ENCODE measurements around the gene VPS33B. TPM values are rescaled to one million over a fixed set of nuclear protein-coding genes. Genes with fewer than 3 reads are reported as not detected.

VPS33B gene
- total RNA-seq, 1 donor from 2014 or later: 14.3 TPM

DNA sequence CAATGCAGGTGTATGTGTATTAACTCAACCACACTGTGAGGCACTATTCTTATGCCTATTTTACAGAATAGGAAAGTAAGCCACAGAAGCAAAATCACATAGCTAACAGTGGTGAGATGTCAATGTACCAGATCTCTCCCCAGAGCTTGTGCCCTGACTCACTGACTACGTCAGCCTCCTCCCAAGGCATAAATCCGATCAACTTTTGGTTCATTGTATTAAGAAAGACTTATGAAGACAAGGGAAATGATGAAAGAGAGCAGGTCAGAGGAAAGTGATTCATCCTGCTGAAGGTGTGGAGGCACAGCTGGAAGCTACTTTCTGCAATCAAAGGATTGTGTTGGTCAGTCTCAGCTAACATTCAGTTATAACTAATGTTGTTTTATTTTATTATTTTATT, 44.6 kb upstream of the VPS33B start:
- DNase-seq: no peak
- Histone ChIP-seq H3K27ac (no peak overlapping the region), H3K27me3 (peaks cover 31% of the 10 kb centered on the region), H3K9me3 (no peaks in the 10 kb centered on the region), H3K36me3 (no peaks in the 10 kb centered on the region), H3K4me1 (no peaks in the 10 kb centered on the region), H3K4me3 (no peak overlapping the region)
- TF ChIP-seq, protein P1, sequence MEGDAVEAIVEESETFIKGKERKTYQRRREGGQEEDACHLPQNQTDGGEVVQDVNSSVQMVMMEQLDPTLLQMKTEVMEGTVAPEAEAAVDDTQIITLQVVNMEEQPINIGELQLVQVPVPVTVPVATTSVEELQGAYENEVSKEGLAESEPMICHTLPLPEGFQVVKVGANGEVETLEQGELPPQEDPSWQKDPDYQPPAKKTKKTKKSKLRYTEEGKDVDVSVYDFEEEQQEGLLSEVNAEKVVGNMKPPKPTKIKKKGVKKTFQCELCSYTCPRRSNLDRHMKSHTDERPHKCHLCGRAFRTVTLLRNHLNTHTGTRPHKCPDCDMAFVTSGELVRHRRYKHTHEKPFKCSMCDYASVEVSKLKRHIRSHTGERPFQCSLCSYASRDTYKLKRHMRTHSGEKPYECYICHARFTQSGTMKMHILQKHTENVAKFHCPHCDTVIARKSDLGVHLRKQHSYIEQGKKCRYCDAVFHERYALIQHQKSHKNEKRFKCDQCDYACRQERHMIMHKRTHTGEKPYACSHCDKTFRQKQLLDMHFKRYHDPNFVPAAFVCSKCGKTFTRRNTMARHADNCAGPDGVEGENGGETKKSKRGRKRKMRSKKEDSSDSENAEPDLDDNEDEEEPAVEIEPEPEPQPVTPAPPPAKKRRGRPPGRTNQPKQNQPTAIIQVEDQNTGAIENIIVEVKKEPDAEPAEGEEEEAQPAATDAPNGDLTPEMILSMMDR (IDR thresholded peaks at IDR 0.05): no peak
- intact Hi-C loops (cut with DNase I): loop anchor here (10.0 kb wide), 1 partner anchor 158 kb away; no protein-coding TSS in a partner anchor
- ATAC-seq: no peak

DNA sequence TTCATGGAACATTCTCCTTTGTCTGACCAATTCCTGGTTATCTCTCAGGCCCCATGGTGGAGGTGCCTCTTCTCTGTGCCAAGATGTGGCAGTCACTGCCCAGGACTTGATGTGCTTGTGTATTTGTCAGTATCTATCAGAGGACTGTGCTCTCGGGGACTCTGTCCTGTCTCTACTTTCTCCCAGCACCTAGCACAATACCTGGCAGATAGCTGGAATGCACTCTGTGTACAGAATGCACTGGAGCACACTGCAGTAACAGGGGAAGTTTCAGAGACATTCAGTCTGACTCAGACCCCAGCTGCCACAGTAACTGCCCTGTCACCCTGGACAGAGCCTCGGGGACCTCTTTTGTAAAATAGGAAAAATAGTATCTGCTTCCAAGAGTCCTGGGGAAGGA, 43.1 kb upstream of the VPS33B start:
- intact Hi-C loops (cut with DNase I): loop anchor here (10.0 kb wide), 1 partner anchor 159 kb away; no protein-coding TSS in a partner anchor

DNA sequence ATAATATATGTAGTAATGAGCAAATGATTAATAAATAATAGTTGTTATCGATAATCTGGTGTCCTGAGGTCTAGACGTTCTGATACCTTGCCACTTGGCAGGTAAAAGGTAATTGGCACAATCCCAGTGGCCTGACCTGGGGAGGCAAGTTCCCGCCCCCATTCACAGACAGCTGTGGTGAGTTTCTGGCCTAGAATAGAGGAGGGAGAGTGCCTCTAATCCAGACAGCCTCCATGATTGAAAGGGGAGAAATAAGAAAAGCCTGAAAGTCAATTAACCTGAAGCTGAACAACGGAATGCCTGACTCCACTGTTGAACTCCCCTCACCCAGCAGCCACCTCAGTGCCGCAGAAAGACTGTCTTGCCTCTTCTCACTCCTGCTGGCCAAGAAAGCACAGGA, 39.6 kb upstream of the VPS33B start:
- intact Hi-C loops (cut with DNase I): loop anchor here (10.0 kb wide), 1 partner anchor 163 kb away; no protein-coding TSS in a partner anchor
- no peak for ATAC-seq
- H3K9me3 ChIP-seq: no peaks in the 10 kb centered on the region
- TF ChIP-seq, protein P1 (IDR thresholded peaks at IDR 0.05): no peak
- no peaks in the 10 kb centered on the region for H3K36me3 ChIP-seq
- no peak for DNase-seq
- no peak overlapping the region for H3K27ac ChIP-seq
- no peak overlapping the region for H3K4me3 ChIP-seq
- H3K4me1 ChIP-seq: no peaks in the 10 kb centered on the region
- peaks cover 21% of the 10 kb centered on the region for H3K27me3 ChIP-seq

More for the DNA sequence above, 43.1 kb upstream of the VPS33B start:
- no peak overlapping the region for H3K27ac ChIP-seq
- H3K4me1 ChIP-seq: no peaks in the 10 kb centered on the region
- H3K27me3 ChIP-seq: peaks cover 22% of the 10 kb centered on the region
- H3K36me3 ChIP-seq: no peaks in the 10 kb centered on the region
- H3K9me3 ChIP-seq: no peaks in the 10 kb centered on the region
- DNase-seq (no peak), ATAC-seq (no peak)
- TF ChIP-seq, protein P1 (IDR thresholded peaks at IDR 0.05): no peak
- H3K4me3 ChIP-seq: no peak overlapping the region

DNA sequence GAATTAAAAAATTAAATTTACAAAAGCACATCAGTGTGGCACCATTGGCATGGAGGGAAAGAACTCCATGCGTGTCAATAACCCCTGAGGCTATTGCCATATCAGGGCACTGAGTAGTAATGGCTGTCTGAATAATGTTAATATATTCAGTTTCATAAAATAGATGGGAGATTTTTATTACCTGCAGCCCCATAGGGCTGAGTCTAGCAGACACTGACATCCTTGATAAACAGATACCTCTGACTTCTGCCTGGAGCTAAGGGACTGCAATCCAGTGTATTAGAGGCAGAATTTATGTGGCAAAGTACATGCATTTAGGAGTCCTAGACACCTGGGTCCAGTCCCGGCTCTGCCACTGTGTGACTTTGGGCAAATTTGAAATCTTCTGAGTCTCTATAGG, 38.8 kb upstream of the VPS33B start:
- Histone ChIP-seq H3K9me3 (no peaks in the 10 kb centered on the region), H3K4me1 (no peaks in the 10 kb centered on the region), H3K4me3 (no peak overlapping the region), H3K27ac (no peak overlapping the region), H3K27me3 (peaks cover 28% of the 10 kb centered on the region), H3K36me3 (no peaks in the 10 kb centered on the region)
- TF ChIP-seq, protein P1 (IDR thresholded peaks at IDR 0.05): no peak
- intact Hi-C loops (cut with DNase I): loop anchor here (10.0 kb wide), 1 partner anchor 164 kb away; no protein-coding TSS in a partner anchor
- ATAC-seq (no peak), DNase-seq (no peak)

DNA sequence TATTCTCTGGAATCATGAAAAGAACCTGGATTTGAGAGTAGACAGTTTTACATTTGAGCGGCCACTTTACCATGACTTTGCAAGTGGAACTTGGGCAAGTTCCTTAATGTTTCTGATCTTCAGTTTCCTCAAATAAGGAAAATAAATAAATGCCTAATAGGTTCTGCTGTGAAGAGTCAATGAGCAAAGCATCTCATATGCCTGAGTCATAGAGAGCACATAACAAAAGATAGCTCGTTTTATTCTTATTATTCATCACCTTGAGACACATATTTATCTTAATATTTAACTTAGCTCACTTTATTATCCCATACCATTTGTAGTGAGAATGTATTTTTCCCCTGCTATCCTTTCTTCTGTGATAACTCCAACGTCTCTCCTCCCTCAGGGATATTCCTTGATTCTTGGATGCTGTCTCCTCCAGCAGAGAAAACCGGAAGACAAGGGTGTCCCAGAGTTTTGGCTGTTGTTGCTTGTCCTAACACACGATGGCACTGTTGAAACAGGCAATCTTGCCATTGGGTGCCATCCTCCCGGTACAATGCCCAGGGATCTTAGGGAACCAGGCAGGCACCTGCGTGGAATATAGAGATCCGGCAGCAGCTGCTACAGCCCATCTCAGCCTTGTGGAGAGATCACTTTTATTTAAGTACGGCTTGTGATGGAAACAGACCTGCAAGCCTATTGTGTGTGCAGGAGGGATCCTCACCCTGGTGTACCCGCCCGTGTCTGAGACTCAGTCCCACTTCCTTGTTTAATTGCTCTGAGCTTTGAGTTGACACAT, 33.3 kb upstream of the VPS33B start:
- no peaks in the 10 kb centered on the region for H3K4me1 ChIP-seq
- TF ChIP-seq, protein P1 (IDR thresholded peaks at IDR 0.05): peak; percentile 74
- H3K9me3 ChIP-seq: no peaks in the 10 kb centered on the region
- ATAC-seq (peak; percentile 96), DNase-seq (no peak)
- H3K4me3 ChIP-seq: no peak overlapping the region
- intact Hi-C loops (cut with DNase I): loop anchor here (5.0 kb wide), 1 partner anchor 212 kb away; no protein-coding TSS in a partner anchor
- H3K27me3 ChIP-seq: peaks cover 39% of the 10 kb centered on the region
- no peaks in the 10 kb centered on the region for H3K36me3 ChIP-seq
- no peak overlapping the region for H3K27ac ChIP-seq

Data from upper lobe of right lung (tissue), 1 donor.